Measurements from ENCODE around the gene ADGRL2. TPM values are rescaled to one million over a fixed set of nuclear protein-coding genes. Genes with fewer than 3 reads are reported as not detected.

ADGRL2 gene
- total and polyA plus RNA-seq, 2 of the 4 experiments (the other 2 are of a cell fraction): 17.0 to 42.7 TPM

DNA sequence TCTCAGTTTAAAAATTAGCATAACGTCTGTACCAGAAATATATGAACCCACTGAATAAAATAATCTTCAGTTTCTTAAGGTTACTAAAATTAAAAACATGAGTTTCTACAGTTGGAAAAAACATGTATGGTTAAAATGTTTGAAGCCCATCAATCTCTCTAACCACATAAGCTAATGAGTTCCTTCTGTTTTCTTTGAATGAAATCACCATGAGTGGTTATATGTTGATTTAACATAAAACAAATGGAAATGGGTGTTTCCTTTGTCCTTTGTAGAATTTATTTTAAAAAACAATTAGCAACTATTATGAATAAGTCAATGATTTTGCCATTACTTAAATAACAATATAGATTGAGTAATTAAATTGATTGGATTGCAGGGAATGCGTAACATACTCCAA lies 3.0 kb upstream of the ADGRL2 start:
- dilution Hi-C loops (cut with HindIII; ENCODE audit: low sequenced_read_pairs, unreplicated experiment): no loop called here
- no peak overlapping the region for H2BK5ac ChIP-seq (ENCODE audit: low read depth, low read length, poor library complexity, severe bottlenecking)
- ChIA-PET CTCF (interaction anchor here (0.8 kb wide), 1 partner anchor 16 kb away, joined by 3 read pairs; no protein-coding TSS in a partner anchor), POLR2A (ENCODE audit: unreplicated experiment) (no interaction called here)
- no peak overlapping the region for H3K23ac ChIP-seq (ENCODE audit: low read depth, low read length)
- H4K5ac ChIP-seq (ENCODE audit: low read depth, low read length): no peak overlapping the region
- H2AK5ac ChIP-seq (ENCODE audit: low read depth, low read length): no peak overlapping the region
- H2AK9ac ChIP-seq (replicated peaks; ENCODE audit: low read depth, low read length, poor library complexity): no peak overlapping the region
- H3K27ac ChIP-seq (ENCODE audit: insufficient read depth, low read length): no peak overlapping the region
- no peak overlapping the region for H3K56ac ChIP-seq (ENCODE audit: extremely low read depth, insufficient read depth, low read length)
- BruUV-seq (replicated peaks): no TSS peak
- H4K8ac ChIP-seq (ENCODE audit: low read depth in 2 of 2, low read length in 2 of 2): no peak overlapping the region
- H2BK20ac ChIP-seq (ENCODE audit: low read depth, low read length): no peak overlapping the region
- H3K36me3 ChIP-seq (ENCODE audit: control insufficient read depth, insufficient read depth, low read length): no peaks in the 10 kb centered on the region
- H4K20me1 ChIP-seq (ENCODE audit: insufficient read depth, low read length): no peaks in the 10 kb centered on the region
- no peaks in the 10 kb centered on the region for H3K9me1 ChIP-seq (ENCODE audit: insufficient read depth, low read length)
- H2AFZ ChIP-seq (replicated peaks; ENCODE audit: low read length, poor library complexity): no peak overlapping the region
- WGBS, 2 experiments (ENCODE audit: extremely low coverage in 2 of 2, insufficient read length in 1 of 2): no CpG with 5 or more reads among the region's 2 CpGs
- H3K4ac ChIP-seq (ENCODE audit: low read depth, low read length): no peak overlapping the region
- H3K4me3 ChIP-seq (ENCODE audit: insufficient read depth, low read depth, low read length): no peak overlapping the region
- DNase-seq (no peak), ATAC-seq (ENCODE audit: low read depth) (no peak)
- H3K14ac ChIP-seq (replicated peaks; ENCODE audit: low read depth, low read length): no peak overlapping the region
- no peak overlapping the region for H3K4me2 ChIP-seq (ENCODE audit: low read depth, low read length)
- H3K9ac ChIP-seq (ENCODE audit: low read depth, low read length): no peak overlapping the region
- H4K91ac ChIP-seq (ENCODE audit: insufficient read depth, low read depth, low read length): no peak overlapping the region
- no peaks in the 10 kb centered on the region for H3K9me3 ChIP-seq (ENCODE audit: control insufficient read depth, insufficient read depth, low read length)
- H3K18ac ChIP-seq (ENCODE audit: low read depth, low read length): no peak overlapping the region
- intact Hi-C loops (cut with micrococcal nuclease): no loop called here
- no peaks in the 10 kb centered on the region for H3K4me1 ChIP-seq (ENCODE audit: control insufficient read depth, insufficient read depth, low read length)
- no peaks in the 10 kb centered on the region for H3K79me1 ChIP-seq (ENCODE audit: low read depth in 1 of 2, low read length in 2 of 2)
- TF ChIP-seq MXI1 (IDR thresholded peaks at IDR 0.05; ENCODE audit: borderline replicate concordance, low read depth, low read length) (no peak), RAD21 (IDR thresholded peaks at IDR 0.05; ENCODE audit: low read length) (no peak), RFX5 (IDR thresholded peaks at IDR 0.05; ENCODE audit: low read depth, low read length) (no peak), POLR2A (IDR thresholded peaks at IDR 0.05; ENCODE audit: low read depth, low read length) (no peak), RCOR1 (IDR thresholded peaks at IDR 0.05; ENCODE audit: insufficient replicate concordance, low read length) (no peak), BHLHE40 (IDR thresholded peaks at IDR 0.05; ENCODE audit: low read depth, low read length) (no peak), CEBPB (IDR thresholded peaks at IDR 0.05; ENCODE audit: low read depth, low read length) (no peak), CHD1 (IDR thresholded peaks at IDR 0.05; ENCODE audit: low read depth, low read length) (no peak), MAFK (IDR thresholded peaks at IDR 0.05; ENCODE audit: low read depth, low read length) (no peak)
- TF ChIP-seq, protein P1, sequence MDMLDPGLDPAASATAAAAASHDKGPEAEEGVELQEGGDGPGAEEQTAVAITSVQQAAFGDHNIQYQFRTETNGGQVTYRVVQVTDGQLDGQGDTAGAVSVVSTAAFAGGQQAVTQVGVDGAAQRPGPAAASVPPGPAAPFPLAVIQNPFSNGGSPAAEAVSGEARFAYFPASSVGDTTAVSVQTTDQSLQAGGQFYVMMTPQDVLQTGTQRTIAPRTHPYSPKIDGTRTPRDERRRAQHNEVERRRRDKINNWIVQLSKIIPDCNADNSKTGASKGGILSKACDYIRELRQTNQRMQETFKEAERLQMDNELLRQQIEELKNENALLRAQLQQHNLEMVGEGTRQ (IDR thresholded peaks at IDR 0.05; ENCODE audit: low read depth, low read length): no peak
- in situ Hi-C loops (cut with MboI; ENCODE audit: low sequenced_read_pairs): no loop called here
- no peaks in the 10 kb centered on the region; the same call in 1 of the 2 replicates for H3K27me3 ChIP-seq (ENCODE audit: control insufficient read depth, insufficient read depth, low read length)
- H2BK120ac ChIP-seq (ENCODE audit: low read depth, low read length): no peak overlapping the region
- no peak overlapping the region for H2BK15ac ChIP-seq (ENCODE audit: low read depth, low read length)

Data from IMR-90 (cell line).